HEK293T (cell line): Measurements from ENCODE around the gene HSPA6.

ENCODE experiments used
- CTCF ChIA-PET: fragments of 350-600 bp; formaldehyde crosslinking; extraction: SDS; loops from one replicate; lab custom pipeline; 2021; ENCODE audit warnings: antibody characterized with exemption, inconsistent platforms; lab: Yijun Ruan, JAX
- POLR2A ChIA-PET: fragments of 350-600 bp; formaldehyde crosslinking; extraction: SDS; loops from one replicate; lab custom pipeline; 2020; ENCODE audit warnings: antibody characterized with exemption, inconsistent platforms; lab: Yijun Ruan, JAX
- DNase-seq: peaks from one replicate; pipeline ENCODE4 v3.0.0; 2012; ENCODE audit warnings: mixed read lengths; ENCODE audit errors: extremely low spot score
- ARNT ChIP-seq: fragments of 450-650 bp; IDR thresholded peaks from 2 replicates; pipeline ENCODE4 v1.6.1; 2017; ENCODE audit warnings: mild to moderate bottlenecking
- BHLHE40 ChIP-seq: fragments of 450-650 bp; IDR thresholded peaks from 2 replicates; pipeline ENCODE4 v1.6.1; 2016; ENCODE audit warnings: mild to moderate bottlenecking, moderate library complexity, borderline replicate concordance
- CTBP1 ChIP-seq: fragments of 450-650 bp; IDR thresholded peaks from 2 replicates; pipeline ENCODE4 v1.6.1; 2016; ENCODE audit warnings: borderline replicate concordance
- ELF4 ChIP-seq: fragments of 450-650 bp; IDR thresholded peaks from 2 replicates; pipeline ENCODE4 v1.6.1; 2017; ENCODE audit warnings: antibody characterized with exemption
- FOXA1 ChIP-seq: fragments of 450-650 bp; IDR thresholded peaks from 2 replicates; pipeline ENCODE4 v1.6.1; 2016; ENCODE audit warnings: mild to moderate bottlenecking
- FOXK2 ChIP-seq: fragments of 450-650 bp; IDR thresholded peaks from 2 replicates; pipeline ENCODE4 v1.6.1; 2016; ENCODE audit warnings: mild to moderate bottlenecking
- FOXM1 ChIP-seq: fragments of 450-650 bp; IDR thresholded peaks from 2 replicates; pipeline ENCODE4 v1.6.1; 2017; ENCODE audit warnings: mild to moderate bottlenecking, borderline replicate concordance
- HDGF ChIP-seq: fragments of 450-650 bp; IDR thresholded peaks from 2 replicates; pipeline ENCODE4 v1.6.1; 2017; ENCODE audit warnings: antibody characterized with exemption, borderline replicate concordance
- L3MBTL2 ChIP-seq: fragments of 450-650 bp; conservative IDR thresholded peaks from 2 replicates; pipeline ENCODE4 v1.6.1; 2016; ENCODE audit warnings: mild to moderate bottlenecking
- LEF1 ChIP-seq: fragments of 450-650 bp; IDR thresholded peaks from 2 replicates; pipeline ENCODE4 v1.6.1; 2017; ENCODE audit warnings: mild to moderate bottlenecking, borderline replicate concordance
- NFRKB ChIP-seq: fragments of 450-650 bp; IDR thresholded peaks from 2 replicates; pipeline ENCODE4 v1.6.1; 2016; ENCODE audit warnings: mild to moderate bottlenecking, moderate library complexity
- SP1 ChIP-seq: fragments of 450-650 bp; IDR thresholded peaks from 2 replicates; pipeline ENCODE4 v1.6.1; 2017
- SUZ12 ChIP-seq: fragments of 450-650 bp; IDR thresholded peaks from 2 replicates; pipeline ENCODE4 v1.6.1; 2016; ENCODE audit warnings: mild to moderate bottlenecking
- TARDBP ChIP-seq: fragments of 450-650 bp; IDR thresholded peaks from 2 replicates; pipeline ENCODE4 v1.6.1; 2016
- ZNF384 ChIP-seq: fragments of 450-650 bp; IDR thresholded peaks from 2 replicates; pipeline ENCODE4 v1.6.1; 2016
- TF ChIP-seq, protein P1 (sequence below): fragments of 450-650 bp; IDR thresholded peaks from 2 replicates; pipeline ENCODE4 v1.6.1; 2016

The HSPA6 gene

DNA sequence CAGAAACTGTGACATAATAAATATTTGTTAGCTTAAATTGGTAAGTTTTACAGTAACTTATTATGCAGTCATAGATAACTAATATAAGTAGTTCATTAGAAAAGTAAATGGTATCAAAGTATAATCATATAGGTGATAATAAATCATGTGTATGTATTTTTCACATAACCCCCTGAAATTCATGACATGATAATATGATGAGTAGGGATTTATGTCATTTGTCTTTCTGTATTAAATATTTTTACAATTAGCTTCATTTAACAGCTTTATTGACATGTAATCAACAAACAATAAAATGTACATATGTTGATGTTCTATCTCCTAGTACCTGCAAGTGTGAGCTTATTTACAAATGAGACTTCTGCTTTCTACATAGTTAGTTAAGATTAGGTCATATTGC lies 28.9 kb upstream of the HSPA6 start:
- POLR2A ChIA-PET: no interaction called here
- TF ChIP-seq SP1: no peak
- no peak for TF ChIP-seq FOXK2
- no peak for TF ChIP-seq ZNF384
- no peak for TF ChIP-seq BHLHE40
- TF ChIP-seq TARDBP: no peak
- no peak for TF ChIP-seq FOXM1
- TF ChIP-seq SUZ12: no peak
- no peak for TF ChIP-seq ELF4
- no peak for TF ChIP-seq ARNT
- TF ChIP-seq NFRKB: no peak
- no peak for TF ChIP-seq L3MBTL2

DNA sequence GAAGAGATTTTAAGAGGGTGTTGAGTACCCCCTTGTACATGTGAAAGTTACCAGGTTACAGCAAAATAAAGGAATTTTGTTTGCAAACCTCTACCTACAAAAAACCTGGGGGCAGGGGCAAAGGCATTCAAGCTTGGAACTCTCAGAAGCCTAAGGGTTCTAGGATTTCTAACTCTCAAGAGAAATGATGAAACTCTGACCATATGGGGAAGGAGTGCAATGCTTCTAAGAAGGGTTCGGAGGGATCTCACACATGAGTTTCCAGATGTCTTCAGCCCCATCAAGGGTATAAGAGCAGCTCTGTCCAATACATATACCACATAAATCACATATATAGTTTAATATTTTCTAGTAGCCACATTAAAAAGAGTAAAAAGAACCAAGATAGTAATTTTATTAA lies 26.4 kb upstream of the HSPA6 start:
- DNase-seq: no peak
- TF ChIP-seq NFRKB (no peak), FOXA1 (no peak), SUZ12 (no peak), FOXM1 (no peak), TARDBP (no peak), L3MBTL2 (no peak), HDGF (no peak), BHLHE40 (no peak), FOXK2 (no peak), CTBP1 (no peak), ARNT (no peak), LEF1 (no peak), ZNF384 (no peak), SP1 (no peak), ELF4 (no peak)
- TF ChIP-seq, protein P1, sequence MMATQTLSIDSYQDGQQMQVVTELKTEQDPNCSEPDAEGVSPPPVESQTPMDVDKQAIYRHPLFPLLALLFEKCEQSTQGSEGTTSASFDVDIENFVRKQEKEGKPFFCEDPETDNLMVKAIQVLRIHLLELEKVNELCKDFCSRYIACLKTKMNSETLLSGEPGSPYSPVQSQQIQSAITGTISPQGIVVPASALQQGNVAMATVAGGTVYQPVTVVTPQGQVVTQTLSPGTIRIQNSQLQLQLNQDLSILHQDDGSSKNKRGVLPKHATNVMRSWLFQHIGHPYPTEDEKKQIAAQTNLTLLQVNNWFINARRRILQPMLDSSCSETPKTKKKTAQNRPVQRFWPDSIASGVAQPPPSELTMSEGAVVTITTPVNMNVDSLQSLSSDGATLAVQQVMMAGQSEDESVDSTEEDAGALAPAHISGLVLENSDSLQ: no peak
- POLR2A ChIA-PET: no interaction called here
- CTCF ChIA-PET: interaction anchor here (0.7 kb wide), 1 partner anchor 9 kb away, joined by 3 read pairs; no protein-coding TSS in a partner anchor

More for the DNA sequence above, 28.9 kb upstream of the HSPA6 start:
- DNase-seq: no peak
- CTCF ChIA-PET: no interaction called here

DNA sequence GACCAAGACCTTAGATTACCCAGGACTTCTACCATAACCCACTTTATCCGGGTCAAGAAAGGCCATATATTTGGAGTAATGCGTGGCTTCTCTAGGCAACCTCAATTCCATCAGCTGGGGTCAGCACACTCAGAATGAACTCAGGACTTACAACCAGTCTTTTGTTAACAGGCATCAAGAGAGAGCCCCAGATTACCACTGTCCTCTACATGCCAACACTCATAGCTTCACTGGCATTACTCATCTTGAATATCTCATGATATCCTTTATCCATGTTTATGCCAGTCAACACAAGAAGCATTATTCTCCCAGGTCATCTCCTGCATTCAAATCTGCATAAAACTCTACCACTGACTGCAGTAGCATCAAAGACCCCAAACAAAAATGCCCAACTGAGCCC lies 25.7 kb upstream of the HSPA6 start:
- ChIA-PET POLR2A (no interaction called here), CTCF (interaction anchor here (0.6 kb wide), 1 partner anchor 11 kb away, joined by 3 read pairs; no protein-coding TSS in a partner anchor)
- no peak for DNase-seq
- TF ChIP-seq FOXK2 (no peak), LEF1 (no peak), NFRKB (no peak), FOXM1 (no peak), SUZ12 (no peak), FOXA1 (no peak), L3MBTL2 (no peak), SP1 (no peak), ZNF384 (no peak), CTBP1 (no peak)
- TF ChIP-seq, protein P1: no peak

DNA sequence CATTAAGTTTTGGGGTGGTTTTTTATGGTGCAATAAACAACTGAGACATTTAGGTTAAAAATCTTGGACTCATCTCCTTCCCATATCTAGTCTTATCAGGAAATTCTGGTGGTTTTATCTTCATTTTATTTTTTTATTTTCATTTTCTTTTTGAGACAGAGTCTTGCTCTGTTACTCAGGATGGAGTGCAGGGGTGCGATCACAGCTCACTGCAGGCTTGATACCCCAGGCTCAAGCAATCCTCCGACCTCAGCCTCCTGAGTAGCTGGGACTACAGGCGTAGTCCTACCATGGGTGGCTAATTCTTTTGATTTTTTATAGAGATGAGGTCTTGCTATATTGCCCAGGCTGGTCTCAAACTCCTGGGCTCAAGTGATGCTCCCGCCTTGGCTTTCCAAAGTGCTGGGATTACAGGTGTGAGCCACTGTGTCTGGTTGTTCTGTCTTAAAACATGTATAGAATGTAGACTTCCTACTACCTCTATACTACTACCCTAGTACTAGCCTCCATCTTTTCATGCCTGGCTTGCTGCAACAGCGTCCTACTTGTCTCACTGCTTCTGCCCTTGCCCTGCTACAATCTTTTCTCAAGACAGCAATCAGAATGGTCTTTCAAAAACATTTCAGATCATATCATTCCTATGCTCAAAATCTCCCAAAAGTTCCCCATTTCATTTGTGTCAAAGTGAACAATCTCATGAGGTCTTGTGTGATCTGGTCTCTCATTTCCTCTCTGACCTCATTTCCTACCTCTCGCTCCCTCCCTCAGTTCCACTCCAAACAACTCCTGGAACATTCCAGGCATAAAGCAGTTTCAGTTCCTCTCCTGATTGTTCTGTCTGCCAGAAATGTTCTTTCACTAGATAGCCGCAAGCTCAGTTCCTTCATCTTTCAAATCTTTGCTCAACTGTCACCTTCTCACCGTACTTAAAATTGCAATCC lies 25.0 kb upstream of the HSPA6 start:
- TF ChIP-seq L3MBTL2 (no peak), HDGF (no peak), NFRKB (no peak), CTBP1 (no peak), FOXA1 (no peak), ARNT (no peak), ZNF384 (no peak), BHLHE40 (no peak), SP1 (no peak), ELF4 (no peak), SUZ12 (no peak), LEF1 (no peak), FOXM1 (no peak), TARDBP (no peak), FOXK2 (no peak)
- TF ChIP-seq, protein P1: no peak
- POLR2A ChIA-PET: no interaction called here
- no peak for DNase-seq
- CTCF ChIA-PET: interaction anchor here (0.6 kb wide), 1 partner anchor 12 kb away, joined by 3 read pairs; no protein-coding TSS in a partner anchor

DNA sequence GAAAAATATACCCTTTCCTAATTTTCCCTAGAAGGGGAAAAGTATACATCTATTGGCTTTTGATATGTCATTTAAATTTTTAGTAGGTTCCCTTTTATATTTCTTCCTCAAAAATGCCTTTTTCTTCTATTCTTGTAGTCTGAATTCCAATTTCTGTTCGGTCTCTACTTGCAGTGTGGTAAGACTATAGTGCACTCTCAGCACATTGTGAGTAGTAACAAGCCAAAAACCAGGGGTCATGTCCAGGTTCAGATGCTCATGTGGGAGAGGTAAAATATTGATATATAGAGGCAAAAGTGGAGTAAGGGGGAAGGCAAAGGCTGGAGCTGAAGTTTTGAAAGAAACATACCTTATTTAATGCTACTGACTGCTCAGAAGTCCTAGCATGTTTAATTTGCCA lies 23.1 kb upstream of the HSPA6 start:
- TF ChIP-seq FOXK2: no peak
- no peak for TF ChIP-seq HDGF
- TF ChIP-seq ELF4: no peak
- TF ChIP-seq SUZ12: no peak
- TF ChIP-seq BHLHE40: no peak
- no peak for TF ChIP-seq LEF1
- no peak for TF ChIP-seq TARDBP
- DNase-seq: no peak
- POLR2A ChIA-PET: no interaction called here
- CTCF ChIA-PET: interaction anchor here (0.7 kb wide), 1 partner anchor 12 kb away, joined by 3 read pairs; no protein-coding TSS in a partner anchor

DNA sequence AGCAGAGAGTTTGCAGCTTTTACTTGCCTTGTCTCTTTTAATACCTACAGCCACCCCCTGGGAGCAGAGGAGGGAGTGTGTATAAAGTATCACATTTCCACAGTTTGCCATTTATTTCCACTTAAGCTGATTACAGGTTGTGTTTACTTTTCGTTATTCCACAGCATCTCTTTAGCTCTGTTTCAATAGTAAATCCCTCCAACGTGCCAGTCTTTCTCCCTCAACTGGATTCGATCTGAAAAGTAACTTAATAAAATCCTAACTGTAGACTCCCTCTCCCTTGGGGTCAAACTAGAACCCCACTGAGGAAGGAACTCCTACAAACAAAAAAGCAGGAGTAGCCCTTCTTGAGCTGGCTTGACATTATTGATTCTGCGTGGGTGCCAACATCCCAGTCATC lies 22.2 kb upstream of the HSPA6 start:
- DNase-seq: no peak
- POLR2A ChIA-PET: no interaction called here
- CTCF ChIA-PET: no interaction called here
- TF ChIP-seq SP1 (no peak), HDGF (no peak), NFRKB (no peak), L3MBTL2 (no peak), FOXM1 (no peak), CTBP1 (no peak), LEF1 (no peak), ZNF384 (no peak), ARNT (no peak), SUZ12 (no peak), BHLHE40 (no peak), ELF4 (no peak), TARDBP (no peak), FOXK2 (no peak)
- TF ChIP-seq, protein P1: no peak
